GM19372 (cell line): ENCODE measurements around the gene NADK2.
A peak's percentile ranks its signal among the peaks of the same experiment; 100 is the strongest.

Source experiments
- ATAC-seq: cut with Tn5 transposase; IDR thresholded peaks from one replicate; pipeline ENCODE4 v1.9.1; 2021; ENCODE audit warnings: mild to moderate bottlenecking, low read depth, moderate library complexity; ENCODE audit not compliant: unreplicated experiment

The NADK2 gene

DNA sequence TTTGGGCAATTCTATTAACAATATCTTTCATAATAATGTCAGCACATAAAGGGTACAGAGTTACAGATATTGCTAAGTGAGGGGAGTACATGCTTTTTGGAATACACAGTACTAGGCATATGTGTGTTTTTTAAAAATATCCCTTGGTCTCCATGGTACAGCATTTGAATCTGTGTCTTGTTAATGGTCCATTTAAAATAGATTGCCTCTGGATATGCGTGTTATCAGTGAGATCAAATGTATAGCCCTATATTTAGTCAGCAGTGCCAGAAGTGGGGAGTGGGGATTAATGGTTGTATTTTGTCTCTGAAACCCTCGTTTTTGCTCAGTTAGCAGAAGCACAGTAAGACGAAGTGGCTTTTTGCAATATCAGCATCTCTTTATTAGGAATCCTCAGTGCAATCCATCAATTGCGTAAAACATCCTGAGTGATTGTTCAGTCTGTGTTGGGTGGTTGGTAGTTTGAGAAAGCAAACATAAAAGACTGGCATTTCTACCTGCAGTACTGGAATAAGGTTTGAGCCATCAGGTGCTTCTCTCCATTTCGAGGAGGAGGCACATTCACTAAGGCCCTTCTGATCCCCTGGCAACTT is 70.8 kb downstream of the NADK2 start:
- no peak for ATAC-seq

DNA sequence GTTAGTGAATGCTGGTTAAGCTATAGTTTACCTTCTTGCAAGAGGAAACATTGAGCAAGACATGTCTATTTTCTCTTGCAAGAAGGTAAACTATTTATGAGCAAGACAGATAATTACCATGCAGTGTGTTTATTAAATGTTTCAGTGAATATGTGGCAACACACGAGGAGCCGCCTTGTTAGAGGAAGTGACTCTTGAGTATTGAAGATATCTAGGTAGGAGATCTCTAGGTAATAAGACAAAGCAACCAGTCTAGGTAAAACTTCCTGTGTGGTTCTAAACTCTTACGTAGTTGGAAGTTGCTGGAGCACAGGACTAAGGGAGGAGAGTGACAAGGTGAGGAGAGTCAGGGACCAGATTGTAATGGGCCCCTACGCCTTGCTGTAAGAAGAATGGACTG is 73.0 kb downstream of the NADK2 start:
- no peak for ATAC-seq

DNA sequence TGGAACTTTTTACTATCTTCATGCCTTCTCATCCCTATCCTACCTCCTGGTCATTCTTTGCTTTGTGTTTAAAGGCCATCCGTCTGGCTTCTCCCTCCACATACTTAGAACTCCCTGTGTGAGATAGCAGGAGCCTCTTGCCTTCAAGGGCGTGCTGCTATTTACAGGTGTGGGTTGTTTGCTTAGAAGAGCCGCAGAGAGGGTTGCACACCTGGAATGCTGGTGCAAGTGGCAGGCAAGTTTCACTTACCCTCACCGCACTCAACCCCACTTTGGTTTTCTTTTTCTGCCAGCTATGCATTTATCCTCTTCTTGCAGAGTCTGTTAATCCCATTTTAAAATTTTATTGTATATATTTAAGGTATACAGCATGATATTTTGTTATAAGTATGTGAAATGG is 77.3 kb downstream of the NADK2 start:
- ATAC-seq: no peak

DNA sequence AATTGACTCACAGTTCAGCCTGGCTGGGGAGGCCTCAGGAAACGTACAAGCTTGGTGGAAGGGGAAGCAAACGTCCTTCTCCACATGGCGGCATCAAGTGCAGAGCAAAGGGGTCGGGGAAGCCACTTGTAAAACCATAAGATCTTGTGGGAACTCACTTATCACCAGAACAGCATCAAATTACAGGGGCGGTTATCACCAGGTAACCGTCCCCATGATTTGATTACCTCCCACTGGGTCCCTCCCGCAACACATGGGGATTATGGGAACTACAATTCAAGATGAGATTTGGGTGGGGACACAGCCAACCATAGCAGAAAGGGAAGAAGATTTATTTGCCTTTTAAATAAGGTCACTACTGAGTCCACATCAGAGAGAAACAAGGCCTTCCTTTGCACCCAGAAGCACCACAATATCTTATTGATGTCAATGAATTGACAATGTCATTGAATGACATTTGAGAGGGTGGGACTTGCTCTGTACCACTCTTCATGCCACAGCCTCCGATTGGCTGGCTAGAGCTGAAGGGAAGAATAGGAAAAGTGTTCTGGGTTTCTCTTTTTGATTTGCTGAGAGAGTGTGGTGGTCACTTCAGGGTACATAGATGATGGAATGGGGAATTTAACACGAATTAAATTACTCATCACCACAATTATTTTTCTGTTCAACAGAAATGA is 78.8 kb downstream of the NADK2 start:
- ATAC-seq: no peak

DNA sequence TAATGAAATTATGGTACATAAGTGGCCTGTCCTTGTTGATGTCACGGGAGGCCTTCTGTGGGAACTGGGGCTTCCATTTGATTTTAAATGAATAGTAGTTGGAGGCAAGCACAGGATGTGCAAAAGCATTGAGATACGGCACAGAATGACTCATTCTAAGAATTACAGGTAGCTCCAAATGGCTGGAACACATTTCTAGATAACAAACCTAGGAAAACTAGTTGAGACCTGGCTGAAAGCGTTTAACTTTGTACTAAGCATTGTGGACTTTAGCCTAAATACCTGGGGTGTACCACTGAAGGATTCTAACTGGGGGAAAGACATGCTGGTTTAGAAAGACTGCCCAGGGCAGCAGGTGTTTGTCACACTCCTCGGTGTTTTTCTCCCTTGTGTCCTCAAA is 80.4 kb downstream of the NADK2 start:
- no peak for ATAC-seq

DNA sequence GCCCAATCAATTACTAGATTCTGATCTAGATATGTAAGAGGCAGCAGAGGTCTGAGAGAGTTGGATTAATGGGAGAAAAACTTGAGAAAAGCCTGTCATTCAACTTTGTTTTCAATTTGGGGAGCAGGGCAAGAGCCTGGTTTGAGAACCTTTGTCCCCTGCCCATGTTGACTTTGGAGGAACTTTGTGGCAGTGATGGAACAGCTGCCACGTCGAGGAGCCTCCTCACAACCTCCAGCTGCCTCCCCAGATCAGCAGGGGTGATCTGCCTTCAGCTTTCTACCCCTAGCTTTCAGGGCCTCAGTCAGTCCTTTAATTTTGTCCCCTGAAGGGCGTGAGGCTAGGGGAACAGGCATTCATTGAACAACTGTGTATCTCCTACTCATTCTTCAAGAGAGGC is 81.1 kb downstream of the NADK2 start:
- no peak for ATAC-seq

DNA sequence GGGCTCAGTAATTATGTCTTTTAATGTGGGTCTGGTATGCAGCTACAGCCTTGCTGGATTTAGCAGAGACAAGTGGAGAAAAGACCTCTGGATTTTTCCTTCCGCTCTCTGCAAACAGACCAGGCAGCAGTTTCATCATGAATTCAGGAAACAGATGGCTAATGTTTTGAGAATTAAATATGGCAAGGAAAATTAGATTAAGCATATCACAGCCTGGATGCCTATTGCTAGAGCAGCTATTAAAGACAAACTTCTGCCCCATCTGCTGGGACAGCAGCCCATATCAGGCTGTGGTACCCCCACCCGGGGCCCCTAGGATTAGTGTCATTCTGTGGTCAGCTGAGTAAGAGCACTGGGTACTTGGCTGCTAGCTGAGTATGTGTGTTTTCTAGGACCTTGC is 83.6 kb downstream of the NADK2 start:
- ATAC-seq: no peak

DNA sequence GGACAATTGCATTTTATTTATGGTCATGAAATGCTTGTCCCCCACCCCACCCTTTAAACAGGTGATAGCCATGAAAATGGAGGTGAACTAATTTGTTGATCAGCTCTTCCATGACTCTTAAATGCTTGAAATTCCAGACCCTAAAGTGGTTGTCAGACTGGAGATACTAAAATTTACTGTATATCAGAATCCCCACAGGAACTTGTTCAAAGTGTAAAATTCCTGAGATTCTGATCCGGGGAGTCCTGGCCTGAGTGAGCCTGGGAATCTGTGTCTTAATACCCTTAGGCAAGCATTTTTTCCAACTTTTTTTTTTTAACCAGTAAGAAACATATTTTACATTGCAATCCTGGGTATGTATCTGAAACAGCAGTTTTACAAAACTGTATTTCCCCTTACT is 85.1 kb downstream of the NADK2 start:
- ATAC-seq: no peak

DNA sequence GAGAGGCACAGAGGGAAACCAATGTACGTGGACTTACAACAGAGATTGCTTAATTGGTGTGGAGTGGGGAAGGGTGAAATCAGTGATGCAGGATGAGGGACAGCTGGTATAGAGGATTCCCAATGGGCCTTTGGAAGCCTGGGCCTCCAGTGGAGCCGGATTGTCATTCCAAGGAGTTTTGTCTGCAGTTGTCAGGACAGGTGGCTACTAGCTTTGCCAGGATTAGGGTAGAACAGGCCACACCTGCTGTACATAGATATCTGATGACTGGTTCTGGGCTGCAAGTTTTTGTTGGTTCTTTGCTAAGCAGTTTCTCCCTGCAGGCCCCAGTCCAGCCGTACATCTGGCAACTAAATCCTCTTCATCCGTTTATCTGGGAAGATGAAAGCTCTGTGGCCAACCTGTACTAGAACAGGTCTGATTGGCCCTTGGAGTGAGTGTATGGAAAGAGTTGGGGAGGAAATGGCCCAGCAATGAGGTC is 85.6 kb downstream of the NADK2 start:
- ATAC-seq: no peak

DNA sequence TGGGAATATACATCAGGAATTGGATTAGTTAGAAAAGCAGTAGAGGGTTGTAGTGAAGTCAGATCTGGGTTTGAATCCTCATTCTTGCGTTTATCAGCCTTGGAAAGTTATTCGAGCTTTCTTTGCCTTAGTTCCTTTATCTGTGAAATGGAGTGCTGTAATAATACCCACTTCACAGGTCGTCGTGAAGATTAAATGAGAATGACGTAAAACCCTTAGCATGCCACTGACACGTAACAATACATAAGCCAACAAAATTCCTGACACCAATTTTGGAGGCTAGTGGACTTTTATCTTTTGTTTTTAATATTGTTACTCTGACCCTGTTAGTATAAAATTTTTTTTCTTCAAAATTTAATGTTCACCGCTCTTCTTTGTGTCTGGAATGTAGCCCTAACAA is 86.4 kb downstream of the NADK2 start:
- no peak for ATAC-seq

DNA sequence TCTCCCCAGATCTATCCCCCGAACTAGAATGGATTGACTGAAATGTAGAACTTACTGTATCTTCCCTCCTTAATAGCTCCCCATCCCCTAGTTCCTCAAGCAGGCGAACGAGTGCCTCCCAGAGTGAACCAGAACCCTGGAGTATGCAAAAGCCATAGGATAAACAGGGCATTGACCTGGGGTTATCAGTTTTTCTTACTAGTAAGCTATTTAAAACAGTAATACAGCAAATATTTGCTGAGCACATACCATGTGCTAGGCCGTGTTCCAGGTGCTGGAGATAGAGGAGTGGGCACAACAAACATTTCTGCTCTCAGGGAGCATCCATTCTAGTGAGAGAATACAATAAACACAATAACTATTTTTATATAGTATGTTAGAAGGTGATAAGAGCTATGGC is 88.0 kb downstream of the NADK2 start:
- ATAC-seq: no peak

DNA sequence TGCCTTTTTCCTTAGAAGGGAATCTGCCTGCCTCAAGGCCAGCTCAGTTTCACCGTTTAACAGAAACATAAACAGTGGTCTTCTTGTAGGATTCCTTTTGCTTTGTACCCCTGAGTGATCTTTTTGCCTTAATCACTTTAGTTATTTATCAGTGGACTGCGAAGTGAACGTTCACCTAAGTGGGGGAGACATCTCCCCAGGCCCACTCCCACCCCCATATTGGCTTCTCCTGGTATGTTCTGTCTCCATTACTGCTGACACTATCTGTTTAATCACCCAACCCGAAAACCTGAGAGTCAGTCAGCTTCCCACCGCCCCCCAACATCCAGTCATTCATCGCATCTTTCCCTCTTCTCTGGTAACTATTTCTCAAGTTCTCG is 88.4 kb downstream of the NADK2 start:
- no peak for ATAC-seq

DNA sequence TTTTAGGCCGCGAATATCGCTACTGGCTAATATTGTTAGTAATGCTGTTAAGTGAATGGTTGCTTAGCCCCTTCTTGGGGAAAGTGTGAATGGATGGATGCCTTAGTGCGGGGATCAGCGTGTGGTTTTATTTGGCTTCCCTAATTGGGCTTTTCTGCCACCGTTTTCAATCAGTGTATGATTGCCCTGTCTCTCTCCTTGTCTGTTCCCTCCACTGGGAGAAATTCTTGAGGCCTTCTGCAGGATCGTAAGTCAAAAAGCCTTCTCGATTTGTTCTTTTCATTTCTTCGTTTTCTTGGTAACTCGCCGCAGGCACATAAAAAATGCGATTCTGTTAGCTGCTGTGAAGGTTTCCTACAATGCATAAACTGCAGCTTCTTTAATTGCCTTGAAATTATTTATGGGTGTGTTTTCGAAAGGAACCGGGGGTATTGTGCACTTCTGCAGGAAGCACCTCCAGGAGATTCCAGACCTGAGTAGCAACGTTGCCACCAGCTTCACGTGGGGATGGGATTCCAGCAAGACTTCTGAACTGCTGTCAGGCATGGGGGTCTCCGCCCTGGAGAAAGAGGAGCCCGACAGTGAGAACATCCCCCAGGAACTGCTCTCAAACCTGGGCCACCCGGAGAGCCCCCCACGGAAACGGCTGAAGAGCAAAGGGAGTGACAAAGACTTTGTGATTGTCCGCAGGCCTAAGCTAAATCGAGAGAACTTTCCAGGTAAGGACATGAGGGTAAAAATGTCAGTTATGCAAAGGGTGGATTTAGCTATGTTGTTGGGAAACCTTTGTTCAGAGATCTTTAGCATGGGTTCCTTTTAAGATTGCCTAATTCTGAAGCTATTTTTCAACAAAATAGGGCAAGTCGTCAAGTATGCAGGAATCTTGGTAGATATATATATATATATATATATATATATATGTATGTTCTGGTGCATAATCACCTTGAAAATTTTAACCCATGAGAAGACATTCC is 89.1 kb downstream of the NADK2 start:
- ATAC-seq: no peak

DNA sequence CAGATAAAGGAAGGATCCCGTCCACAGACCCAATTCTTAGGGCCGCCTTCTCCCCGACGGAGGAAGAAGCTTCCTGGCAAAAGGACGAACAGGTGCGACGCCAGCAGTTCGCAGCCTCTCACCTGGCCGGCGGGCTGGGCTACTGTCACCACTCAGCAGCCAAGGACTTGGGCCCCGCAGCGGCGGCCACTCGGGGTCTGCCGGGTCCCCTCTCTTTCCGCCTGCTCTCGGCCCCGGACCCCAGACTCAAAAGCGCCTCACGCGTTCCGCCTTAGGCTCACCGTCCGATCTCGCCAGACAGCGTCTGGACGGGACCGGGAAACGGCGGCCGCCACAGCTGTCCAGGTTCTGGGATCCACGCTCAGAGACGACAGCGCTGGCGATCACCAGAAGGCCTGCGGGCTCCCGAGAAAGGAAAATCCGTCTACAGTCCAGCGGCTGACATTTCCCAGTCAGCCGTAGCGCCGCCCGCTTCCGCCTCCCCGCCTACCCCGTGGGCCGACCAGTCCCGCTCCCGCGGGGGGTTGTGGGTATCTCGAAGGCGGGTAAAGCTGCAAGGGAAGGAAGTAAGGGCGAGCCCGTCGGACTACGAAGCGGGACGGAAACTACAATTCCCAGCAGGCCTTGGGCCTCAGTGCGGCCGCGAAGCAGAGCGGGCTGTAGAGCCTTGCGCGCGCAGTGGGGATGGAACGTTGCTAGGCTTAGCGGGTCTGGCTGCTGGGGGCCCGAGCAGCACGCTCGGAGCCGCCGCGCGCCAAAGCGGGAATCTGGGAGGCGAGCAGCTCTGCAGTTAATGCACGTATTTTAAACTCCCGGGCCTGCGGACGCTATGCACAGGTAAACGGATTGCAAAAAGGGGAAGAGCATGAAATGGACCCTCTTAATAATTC is 90.0 kb downstream of the NADK2 start, which contains the start of the genes LMBRD2 and SKP2:
LMBRD2 (minus strand) TSS at position 454 of the 890 bp plus-strand sequence. CDS start 8,538 bp downstream, outside the sequence.
SKP2 (plus strand) TSS at position 678 of the 890 bp plus-strand sequence; CDS start at position 830, 152 bp downstream.
- ATAC-seq: peak; percentile 97

DNA sequence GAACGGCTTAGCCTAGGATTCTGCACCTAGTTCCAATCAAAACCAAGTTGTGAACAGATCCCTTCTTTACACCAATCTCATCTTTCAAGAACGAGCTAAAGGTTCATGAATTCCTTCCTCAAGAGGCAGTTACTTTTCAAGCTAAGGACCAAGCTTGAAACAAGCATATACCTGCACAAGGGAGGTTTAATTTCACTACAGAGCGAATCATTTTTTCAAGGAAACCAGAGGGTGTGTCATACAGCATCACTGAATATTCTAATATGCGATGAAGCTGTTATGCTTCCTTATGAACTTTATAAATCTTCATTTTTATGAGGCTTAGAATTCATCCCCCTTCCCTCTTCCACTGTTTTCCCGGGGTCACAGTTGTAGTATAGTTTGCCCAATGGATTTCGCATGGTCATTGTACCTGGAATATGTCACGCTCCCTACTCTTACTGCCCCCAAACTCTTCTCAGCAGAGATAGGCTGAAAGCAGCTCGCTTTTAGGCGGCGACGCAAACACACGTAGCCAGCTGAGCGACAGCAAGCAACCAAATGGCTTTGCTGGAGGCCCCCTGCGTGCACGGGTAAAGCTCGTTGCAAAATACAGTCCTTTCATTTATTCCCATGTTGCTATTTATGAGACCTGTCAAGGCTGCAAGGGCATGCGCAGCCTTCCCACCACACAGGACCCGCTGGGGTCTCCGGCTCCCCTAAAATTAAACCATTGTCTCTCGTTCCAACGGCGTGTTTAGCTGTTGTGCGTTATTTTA is 90.9 kb downstream of the NADK2 start:
- no peak for ATAC-seq

DNA sequence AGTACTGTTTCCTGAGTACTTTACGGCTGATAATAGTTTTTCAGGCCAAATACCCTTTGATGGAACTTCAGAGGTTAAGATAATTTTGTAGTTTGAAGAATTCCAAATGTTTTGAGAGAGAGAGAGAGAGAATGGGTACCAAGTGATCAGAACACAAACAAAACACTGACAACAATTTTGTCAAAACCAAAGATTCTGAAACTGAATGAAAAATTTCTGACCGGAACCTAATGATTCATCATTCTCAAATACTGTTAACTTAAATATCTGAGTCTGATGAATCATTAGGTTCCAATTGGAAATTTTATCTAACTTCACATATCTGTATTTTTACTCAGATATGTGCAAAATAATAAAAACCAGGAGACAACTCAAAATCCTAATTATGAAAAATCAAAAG is 94.0 kb downstream of the NADK2 start:
- ATAC-seq: no peak

DNA sequence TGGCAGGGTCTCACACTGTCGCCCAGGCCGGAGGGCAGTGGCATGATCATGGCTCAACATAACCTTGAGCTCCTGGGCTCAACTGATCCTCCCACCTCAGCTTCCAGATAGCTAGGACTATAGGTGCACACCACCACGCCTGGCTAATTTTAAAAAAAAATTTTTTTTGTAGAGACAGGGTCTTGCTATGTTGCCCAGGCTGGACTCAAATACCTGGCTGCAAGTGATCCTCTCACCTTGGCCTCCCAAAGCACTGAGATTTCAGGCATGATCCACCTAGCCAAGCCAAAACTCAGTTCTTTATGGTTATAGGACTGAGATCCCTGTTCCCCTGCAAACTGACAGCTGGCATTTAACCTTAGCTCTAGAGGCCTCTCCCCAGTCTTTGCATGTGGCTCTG is 95.3 kb downstream of the NADK2 start:
- no peak for ATAC-seq

DNA sequence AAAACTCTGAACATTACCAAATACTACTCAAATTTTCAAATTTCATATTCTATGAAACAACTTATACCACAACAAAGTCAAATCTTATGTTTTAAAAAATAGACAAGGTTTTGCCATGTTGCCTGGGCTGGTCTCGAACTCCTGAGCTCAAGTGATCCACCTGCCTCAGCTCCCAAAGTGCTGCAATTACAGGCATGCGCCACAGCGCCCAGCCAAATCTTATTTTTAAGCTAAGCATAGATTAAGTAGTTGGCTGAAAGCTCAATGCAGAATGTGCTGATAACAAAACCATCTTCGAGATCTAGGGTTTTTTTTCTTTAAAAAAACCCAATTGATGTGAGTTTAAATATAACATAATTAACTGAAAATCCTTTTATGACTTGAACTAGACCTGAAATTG is 96.4 kb downstream of the NADK2 start:
- ATAC-seq: no peak
